B cell (primary cell): ENCODE measurements around the gene ESPNL. TPM values are rescaled to one million over a fixed set of nuclear protein-coding genes. Genes with fewer than 3 reads are reported as not detected.

Experiments
- ATAC-seq: fragments of 200-7000 bp; cut with Tn5 transposase; one replicate; pipeline ENCODE4 v1.10.0; 2021; ENCODE audit warnings: low read depth, mild to moderate bottlenecking, moderate number of reproducible peaks, moderate library complexity
- CTCF ChIA-PET: fragments of 350-600 bp; sonication (Branson Sonifier 250); formaldehyde crosslinking; loops from one replicate; lab custom pipeline; 2021; ENCODE audit warnings: antibody characterized with exemption, inconsistent platforms; lab: Charles Lee
- POLR2A ChIA-PET: fragments of 350-600 bp; sonication (Branson Sonifier 250); formaldehyde crosslinking; loops from one replicate; lab custom pipeline; 2021; ENCODE audit warnings: antibody characterized with exemption; lab: Charles Lee
- DNase-seq: peaks from one replicate; pipeline ENCODE4 v3.0.0; 2013
- H2AFZ ChIP-seq: 2 replicates; pipeline ENCODE4 v1.6.1; 2012; ENCODE audit warnings: mild to moderate bottlenecking, low read depth, low read length; ENCODE audit not compliant: insufficient read depth, poor library complexity, severe bottlenecking
- H3K27ac ChIP-seq, 2 donors: 1 replicate in 1 of 2; 2 replicates in 1 of 2; pipeline ENCODE4 v1.5.1; 2012 to 2013; ENCODE audit warnings: low read length in 2 of 2, mild to moderate bottlenecking in 2 of 2, moderate library complexity in 1 of 2
- H3K27me3 ChIP-seq, 4 experiments: fragments of 200-600 bp in 1 of 4; sonication (generic) in 1 of 4; replicated peaks in 1 of 4; 1 replicate in 2 of 4; 2 replicates in 2 of 4; pipeline versions ENCODE4 v1.6.1 to v1.7.0; 2013 to 2016; ENCODE audit warnings: low read length in 3 of 4, mild to moderate bottlenecking in 2 of 4, mixed read lengths in 1 of 4, moderate library complexity in 1 of 4; ENCODE audit not compliant: insufficient read depth in 4 of 4, control insufficient read depth in 3 of 4; ENCODE audit errors: control extremely low read depth in 1 of 4
- H3K36me3 ChIP-seq, 2 experiments: replicated peaks in 1 of 2; 1 replicate in 1 of 2; 2 replicates in 1 of 2; pipeline versions ENCODE4 v1.6.1 to v1.7.1; 2013; ENCODE audit warnings: low read length in 1 of 2; ENCODE audit not compliant: insufficient read depth in 2 of 2, control insufficient read depth in 1 of 2; ENCODE audit errors: control extremely low read depth in 1 of 2, extremely low read depth in 1 of 2
- H3K4me1 ChIP-seq, 2 donors: fragments of 200-600 bp in 1 of 2; sonication (generic) in 1 of 2; 1 replicate in 1 of 2; 2 replicates in 1 of 2; pipeline versions ENCODE4 v1.5.1 to v1.6.1; 2013 to 2017; ENCODE audit warnings: low read length in 2 of 2; ENCODE audit not compliant: control insufficient read depth in 2 of 2, insufficient read depth in 2 of 2
- H3K4me2 ChIP-seq: replicated peaks from 2 replicates; pipeline ENCODE3; 2012; ENCODE audit warnings: mild to moderate bottlenecking, low read depth, low read length; ENCODE audit not compliant: poor library complexity, severe bottlenecking
- H3K4me3 ChIP-seq, 5 experiments: fragments of 200-600 bp in 1 of 5; sonication (generic) in 1 of 5; 1 replicate in 3 of 5; 2 replicates in 2 of 5; pipeline versions ENCODE4 v1.5.1 to v1.7.0; 2011 to 2016; ENCODE audit warnings: low read length in 4 of 5, mild to moderate bottlenecking in 4 of 5, low read depth in 2 of 5, control low read depth in 1 of 5, moderate library complexity in 1 of 5; ENCODE audit not compliant: insufficient read depth in 1 of 5; ENCODE audit errors: control extremely low read depth in 1 of 5, extremely low read depth in 1 of 5
- H3K79me2 ChIP-seq: fragments of 200-600 bp; sonication (generic); one replicate; pipeline ENCODE4 v1.6.0; 2016; ENCODE audit warnings: low read length; ENCODE audit not compliant: control insufficient read depth, insufficient read depth
- H3K9ac ChIP-seq: fragments of 200-600 bp; sonication (generic); 2 replicates; pipeline ENCODE4 v1.6.1; 2017; ENCODE audit warnings: mild to moderate bottlenecking, low read length, moderate library complexity
- H3K9me3 ChIP-seq, 3 donors: one replicate each; pipeline versions ENCODE4 v1.6.1 to v1.7.1; 2013; ENCODE audit warnings: low read length in 2 of 3; ENCODE audit not compliant: control insufficient read depth in 2 of 3, insufficient read depth in 1 of 3; ENCODE audit errors: control extremely low read depth in 1 of 3
- H4K20me1 ChIP-seq: 2 replicates; pipeline ENCODE4 v1.6.0; 2012; ENCODE audit warnings: mild to moderate bottlenecking, low read length; ENCODE audit not compliant: insufficient read depth, control insufficient read depth, poor library complexity, severe bottlenecking
- H3K27ac Mint-ChIP-seq: one replicate; pipeline ENCODE4 v1.8.0; 2021; ENCODE audit warnings: mixed read lengths
- H3K27me3 Mint-ChIP-seq: one replicate; pipeline ENCODE4 v1.8.0; 2021; ENCODE audit warnings: mixed read lengths
- H3K4me1 Mint-ChIP-seq: one replicate; pipeline ENCODE4 v1.8.0; 2021; ENCODE audit warnings: mixed read lengths
- H3K4me3 Mint-ChIP-seq: one replicate; pipeline ENCODE4 v1.8.0; 2021; ENCODE audit warnings: mixed read lengths
- H3K9me3 Mint-ChIP-seq: one replicate; pipeline ENCODE4 v1.8.0; 2022; ENCODE audit warnings: mixed read lengths; ENCODE audit not compliant: insufficient read depth
- EZH2 ChIP-seq: IDR thresholded peaks from 2 replicates; pipeline ENCODE4 v1.6.1; 2012; ENCODE audit warnings: borderline replicate concordance, low read depth, mild to moderate bottlenecking, moderate library complexity, low read length; ENCODE audit not compliant: insufficient read depth, poor library complexity, severe bottlenecking
- WGBS: methylation state at CpG from one replicate; pipeline ENCODE4 v1.1.5; 2013; ENCODE audit warnings: missing lambda C conversion rate; ENCODE audit not compliant: insufficient coverage; 5-methylcytosine and 5-hydroxymethylcytosine counted together
- intact Hi-C: fragments of 100-400 bp; cut with micrococcal nuclease; formaldehyde crosslinking; loops from one replicate; pipeline ENCODE4 v1.10.0; 2022
- polyA plus RNA-seq: library from polyadenylated mRNA; depleted of rRNA; stranded (reverse); fragments of >200 nt; gene quantifications from 2 replicates; pipeline ENCODE4 v1.2.3, GENCODE V29; 2012
- total RNA-seq, 2 donors: library from RNA; stranded (reverse); fragments of 120-200 nt in 1 of 2; gene quantifications; 1 replicate in 1 of 2; 2 replicates in 1 of 2; pipeline versions ENCODE4 v1.2.3 to v1.2.4, GENCODE V29; 2013 to 2022
- TF ChIP-seq, protein P1 (sequence below): fragments of 200-600 bp; IDR thresholded peaks from one replicate; pipeline ENCODE4 v1.8.0; 2022; ENCODE audit warnings: antibody characterized with exemption, mild to moderate bottlenecking

Gene ESPNL
- total and polyA plus RNA-seq, 2 donors (not counting 1 experiment from before 2014, with no cell fraction given) = 1.6 to 2.5 TPM

GRCh38 chr2:238120463-238121298 is 20.5 kb downstream of the ESPNL start:
- no peak overlapping the region for H3K4me2 ChIP-seq
- no peak overlapping the region for H3K27ac ChIP-seq
- no peaks in the 10 kb centered on the region for H3K36me3 ChIP-seq
- Mint-ChIP-seq H3K9me3 (no peaks in the 10 kb centered on the region), H3K27me3 (peaks cover 6% of the 10 kb centered on the region), H3K4me3 (no peak overlapping the region), H3K27ac (no peak overlapping the region), H3K4me1 (peaks cover 4% of the 10 kb centered on the region)
- H3K9me3 ChIP-seq = peaks cover 0 to 10% (median 0%) of the 10 kb centered on the region in 3 donors
- POLR2A ChIA-PET = no interaction called here
- no peak overlapping the region for H2AFZ ChIP-seq
- intact Hi-C loops = no loop called here
- ATAC-seq (no peak), DNase-seq (no peak)
- CTCF ChIA-PET = no interaction called here
- TF ChIP-seq, protein P1, sequence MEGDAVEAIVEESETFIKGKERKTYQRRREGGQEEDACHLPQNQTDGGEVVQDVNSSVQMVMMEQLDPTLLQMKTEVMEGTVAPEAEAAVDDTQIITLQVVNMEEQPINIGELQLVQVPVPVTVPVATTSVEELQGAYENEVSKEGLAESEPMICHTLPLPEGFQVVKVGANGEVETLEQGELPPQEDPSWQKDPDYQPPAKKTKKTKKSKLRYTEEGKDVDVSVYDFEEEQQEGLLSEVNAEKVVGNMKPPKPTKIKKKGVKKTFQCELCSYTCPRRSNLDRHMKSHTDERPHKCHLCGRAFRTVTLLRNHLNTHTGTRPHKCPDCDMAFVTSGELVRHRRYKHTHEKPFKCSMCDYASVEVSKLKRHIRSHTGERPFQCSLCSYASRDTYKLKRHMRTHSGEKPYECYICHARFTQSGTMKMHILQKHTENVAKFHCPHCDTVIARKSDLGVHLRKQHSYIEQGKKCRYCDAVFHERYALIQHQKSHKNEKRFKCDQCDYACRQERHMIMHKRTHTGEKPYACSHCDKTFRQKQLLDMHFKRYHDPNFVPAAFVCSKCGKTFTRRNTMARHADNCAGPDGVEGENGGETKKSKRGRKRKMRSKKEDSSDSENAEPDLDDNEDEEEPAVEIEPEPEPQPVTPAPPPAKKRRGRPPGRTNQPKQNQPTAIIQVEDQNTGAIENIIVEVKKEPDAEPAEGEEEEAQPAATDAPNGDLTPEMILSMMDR = no peak
- no peak for TF ChIP-seq EZH2
- 78% methylated on average over 26 of the region's 30 CpGs for WGBS
- no peaks in the 10 kb centered on the region for H4K20me1 ChIP-seq
- no peak overlapping the region for H3K4me3 ChIP-seq
- H3K79me2 ChIP-seq = no peaks in the 10 kb centered on the region
- H3K27me3 ChIP-seq = peaks cover 0 to 8% (median 0%) of the 10 kb centered on the region in 4 experiments
- H3K9ac ChIP-seq = no peak overlapping the region
- peaks cover 4 to 8% of the 10 kb centered on the region in 2 donors for H3K4me1 ChIP-seq
